Ascending aorta (tissue), 2 donors: ENCODE data around the gene MSS51. TPM values are rescaled to one million over a fixed set of nuclear protein-coding genes. Genes with fewer than 3 reads are reported as not detected.

Source experiments
- DNase-seq, 2 donors: peaks; one replicate each; pipeline ENCODE4 v3.0.0-alpha.2; 2019; ENCODE audit warnings: low spot score in 2 of 2
- H3K27ac ChIP-seq, 2 donors: fragments of 200-600 bp; sonication (generic); one replicate each; pipeline ENCODE4 v1.5.1; 2016 to 2017; ENCODE audit warnings: mild to moderate bottlenecking in 1 of 2
- H3K27me3 ChIP-seq: fragments of 200-600 bp; sonication (generic); one replicate; pipeline ENCODE4 v1.5.1; 2017
- H3K36me3 ChIP-seq, 2 donors: fragments of 200-600 bp; sonication (generic); one replicate each; pipeline ENCODE4 v1.5.1; 2016
- H3K4me1 ChIP-seq, 2 donors: fragments of 200-600 bp; sonication (generic); one replicate each; pipeline ENCODE4 v1.5.1; 2016 to 2017; ENCODE audit warnings: mild to moderate bottlenecking in 1 of 2
- H3K4me3 ChIP-seq, 2 donors: fragments of 200-600 bp; sonication (generic); one replicate each; pipeline ENCODE4 v1.5.1; 2016 to 2017; ENCODE audit warnings: mild to moderate bottlenecking in 1 of 2
- H3K9me3 ChIP-seq, 2 donors: fragments of 200-600 bp; sonication (generic); one replicate each; pipeline ENCODE4 v1.5.1; 2016
- intact Hi-C: fragments of 100-400 bp; cut with DNase I; formaldehyde crosslinking; loops from one replicate; pipeline ENCODE4 v1.15.1; 2023
- total RNA-seq: library from RNA; depleted of rRNA; stranded (reverse); fragments of >200 nt; gene quantifications from one replicate; pipeline ENCODE4 v1.1.0, GENCODE V29; 2016
- TF ChIP-seq, protein P1 (sequence below), 3 experiments: fragments of 200-600 bp in 2 of 3; fragments of 450-650 bp in 1 of 3; sonication (generic) in 2 of 3; IDR thresholded peaks; one replicate each; pipeline ENCODE4 v1.5.1; 2016 to 2019; ENCODE audit warnings: antibody characterized with exemption in 3 of 3, mild to moderate bottlenecking in 1 of 3, moderate library complexity in 1 of 3

Gene MSS51
- total RNA-seq, 1 donor from 2014 or later: not detected

DNA sequence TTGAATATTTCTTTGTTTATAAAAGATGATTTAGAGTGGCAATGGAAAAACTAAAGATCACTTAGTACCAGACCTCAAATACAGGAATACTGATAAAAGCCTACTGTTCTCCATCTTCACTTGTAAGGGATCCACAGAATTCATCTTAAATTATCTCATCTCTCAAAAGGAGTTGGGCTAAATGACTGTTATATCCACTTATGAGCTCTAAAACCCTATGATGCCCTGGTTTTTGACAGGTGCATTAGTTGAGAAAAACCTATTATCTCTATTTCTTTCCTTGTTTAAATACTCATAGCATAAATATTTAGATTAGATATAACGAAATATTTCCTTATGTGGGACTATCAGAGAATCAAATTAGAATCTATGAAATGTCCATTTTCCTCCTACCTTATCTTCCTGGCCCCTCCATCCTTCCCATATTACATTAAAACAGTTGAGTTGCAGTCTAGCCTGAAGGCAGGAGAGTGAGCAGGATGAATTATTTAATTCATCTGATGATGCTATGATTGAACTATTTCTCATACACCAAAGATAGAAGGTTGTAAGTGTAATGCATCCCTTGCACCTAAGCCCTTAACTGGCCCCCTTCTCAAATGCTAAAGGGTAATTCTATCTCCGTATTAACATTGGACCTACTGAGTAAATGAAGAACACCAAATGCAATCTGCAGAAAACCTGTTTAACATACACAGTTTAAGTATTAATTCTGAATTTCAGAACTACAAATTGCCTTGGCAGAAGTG, 32.8 kb upstream of the MSS51 start:
- H3K27ac ChIP-seq: no peak overlapping the region
- peaks cover 33 to 59% of the 10 kb centered on the region in 2 donors for H3K36me3 ChIP-seq
- no peaks in the 10 kb centered on the region for H3K27me3 ChIP-seq
- peaks cover 0 to under 1% of the 10 kb centered on the region in 2 donors for H3K4me1 ChIP-seq
- TF ChIP-seq, protein P1, sequence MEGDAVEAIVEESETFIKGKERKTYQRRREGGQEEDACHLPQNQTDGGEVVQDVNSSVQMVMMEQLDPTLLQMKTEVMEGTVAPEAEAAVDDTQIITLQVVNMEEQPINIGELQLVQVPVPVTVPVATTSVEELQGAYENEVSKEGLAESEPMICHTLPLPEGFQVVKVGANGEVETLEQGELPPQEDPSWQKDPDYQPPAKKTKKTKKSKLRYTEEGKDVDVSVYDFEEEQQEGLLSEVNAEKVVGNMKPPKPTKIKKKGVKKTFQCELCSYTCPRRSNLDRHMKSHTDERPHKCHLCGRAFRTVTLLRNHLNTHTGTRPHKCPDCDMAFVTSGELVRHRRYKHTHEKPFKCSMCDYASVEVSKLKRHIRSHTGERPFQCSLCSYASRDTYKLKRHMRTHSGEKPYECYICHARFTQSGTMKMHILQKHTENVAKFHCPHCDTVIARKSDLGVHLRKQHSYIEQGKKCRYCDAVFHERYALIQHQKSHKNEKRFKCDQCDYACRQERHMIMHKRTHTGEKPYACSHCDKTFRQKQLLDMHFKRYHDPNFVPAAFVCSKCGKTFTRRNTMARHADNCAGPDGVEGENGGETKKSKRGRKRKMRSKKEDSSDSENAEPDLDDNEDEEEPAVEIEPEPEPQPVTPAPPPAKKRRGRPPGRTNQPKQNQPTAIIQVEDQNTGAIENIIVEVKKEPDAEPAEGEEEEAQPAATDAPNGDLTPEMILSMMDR (IDR thresholded peaks at IDR 0.05): no peak
- H3K4me3 ChIP-seq: no peak overlapping the region
- no peak for DNase-seq
- no peaks in the 10 kb centered on the region for H3K9me3 ChIP-seq
- intact Hi-C loops: no loop called here

DNA sequence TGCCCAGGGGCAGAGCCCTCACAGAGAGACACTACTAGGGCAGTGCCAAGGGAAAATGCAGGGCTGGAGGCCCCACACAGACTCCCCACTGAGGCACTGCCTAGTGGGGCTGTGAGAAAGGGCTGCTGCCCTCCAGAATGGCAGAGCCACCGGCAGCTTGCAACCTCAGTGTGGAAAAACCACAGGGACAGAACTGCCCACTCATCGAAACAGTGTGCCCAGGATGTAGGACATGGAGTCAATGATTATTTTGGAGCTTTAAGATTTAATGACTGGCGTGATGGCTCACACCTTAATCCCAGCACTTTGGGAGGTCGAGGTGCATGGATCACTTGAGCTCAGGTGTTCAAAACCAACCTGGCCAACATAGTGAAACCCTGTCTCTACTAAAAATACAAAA, 27.5 kb upstream of the MSS51 start:
- no peak overlapping the region for H3K4me3 ChIP-seq
- H3K4me1 ChIP-seq: no peaks in the 10 kb centered on the region
- H3K27me3 ChIP-seq: no peaks in the 10 kb centered on the region
- H3K27ac ChIP-seq: no peak overlapping the region
- TF ChIP-seq, protein P1 (IDR thresholded peaks at IDR 0.05): no peak
- intact Hi-C loops: no loop called here
- no peak for DNase-seq
- H3K36me3 ChIP-seq: peaks cover 23 to 41% of the 10 kb centered on the region in 2 donors
- H3K9me3 ChIP-seq: no peaks in the 10 kb centered on the region

- TF ChIP-seq, protein P1 (IDR thresholded peaks at IDR 0.05): no peak
- intact Hi-C loops: no loop called here
Measured at GRCh38 chr10:73459683-73460314, 26.4 kb upstream of the MSS51 start.

GRCh38 chr10:73456187-73456890, 23.0 kb upstream of the MSS51 start:
- H3K4me1 ChIP-seq: no peaks in the 10 kb centered on the region
- H3K27ac ChIP-seq: no peak overlapping the region
- DNase-seq: no peak
- no peaks in the 10 kb centered on the region for H3K9me3 ChIP-seq
- peaks cover 17 to 45% of the 10 kb centered on the region in 2 donors for H3K36me3 ChIP-seq
- TF ChIP-seq, protein P1 (IDR thresholded peaks at IDR 0.05): no peak
- intact Hi-C loops: no loop called here
- H3K27me3 ChIP-seq: no peaks in the 10 kb centered on the region
- no peak overlapping the region for H3K4me3 ChIP-seq

More at GRCh38 chr10:73459683-73460314, 26.4 kb upstream of the MSS51 start:
- no peaks in the 10 kb centered on the region for H3K4me1 ChIP-seq
- H3K27ac ChIP-seq: no peak overlapping the region
- H3K4me3 ChIP-seq: no peak overlapping the region
- H3K36me3 ChIP-seq: peaks cover 16 to 37% of the 10 kb centered on the region in 2 donors
- no peaks in the 10 kb centered on the region for H3K27me3 ChIP-seq
- DNase-seq: no peak
- H3K9me3 ChIP-seq: no peaks in the 10 kb centered on the region

- peaks cover 36 to 40% of the 10 kb centered on the region in 2 donors for H3K36me3 ChIP-seq
- TF ChIP-seq, protein P1 (IDR thresholded peaks at IDR 0.05): no peak
Measured at GRCh38 chr10:73449113-73449512, 15.8 kb upstream of the MSS51 start.

More at GRCh38 chr10:73449113-73449512, 15.8 kb upstream of the MSS51 start:
- Histone ChIP-seq H3K27ac (no peak overlapping the region), H3K27me3 (no peaks in the 10 kb centered on the region), H3K4me3 (no peak overlapping the region), H3K4me1 (no peaks in the 10 kb centered on the region), H3K9me3 (no peaks in the 10 kb centered on the region)
- no peak for DNase-seq
- intact Hi-C loops: no loop called here
